Upper lobe of left lung (tissue), 4 donors: ENCODE measurements around the gene GMDS.

Experiments
- CTCF ChIP-seq, 6 experiments: fragments of 450-650 bp in 4 of 6; fragments of 200-600 bp in 2 of 6; sonication (generic) in 2 of 6; IDR thresholded peaks; one replicate each; pipeline ENCODE4 v1.5.1; 2016 to 2019; ENCODE audit warnings: antibody characterized with exemption in 6 of 6
- EP300 ChIP-seq, 4 donors: sonication (generic); formaldehyde crosslinking; IDR thresholded peaks; one replicate each; pipeline ENCODE4 v1.5.1; 2017; ENCODE audit warnings: antibody characterized with exemption in 4 of 4, control low read depth in 2 of 4

- TF ChIP-seq CTCF (IDR thresholded peaks at IDR 0.05) (no peak), EP300 (IDR thresholded peaks at IDR 0.05) (no peak)
Measured at GRCh38 chr6:1574083-1574761, 671.2 kb downstream of the GMDS start.
